Dendritic cell treated with granulocyte-macrophage colony-stimulating factor and Interleukin-4, amounts not matched to agents 40 ng/mL and 50 ng/mL, for 4 days (primary cell): ENCODE data around the gene HRK.
"Not testable (repeated sequence)": the region's sequence is repeated elsewhere in the genome, so short reads cannot be mapped to it uniquely, and the experiment has no call there.

Experiments used
- H3K27ac Mint-ChIP-seq: one replicate; pipeline ENCODE4 v1.8.0; 2022; ENCODE audit warnings: mild to moderate bottlenecking, mixed read lengths
- H3K27me3 Mint-ChIP-seq: one replicate; pipeline ENCODE4 v1.8.0; 2022; ENCODE audit warnings: mild to moderate bottlenecking, mixed read lengths
- H3K36me3 Mint-ChIP-seq: one replicate; pipeline ENCODE4 v1.8.0; 2022; ENCODE audit warnings: low read depth, mixed read lengths
- H3K4me1 Mint-ChIP-seq: one replicate; pipeline ENCODE4 v1.8.0; 2022; ENCODE audit warnings: low read depth, mixed read lengths
- H3K4me3 Mint-ChIP-seq: one replicate; pipeline ENCODE4 v1.8.0; 2022; ENCODE audit warnings: mild to moderate bottlenecking, moderate library complexity, mixed read lengths
- H3K9me3 Mint-ChIP-seq: one replicate; pipeline ENCODE4 v1.8.0; 2022; ENCODE audit warnings: mixed read lengths
- intact Hi-C: fragments of 100-400 bp; cut with micrococcal nuclease; formaldehyde crosslinking; loops from one replicate; pipeline ENCODE4 v1.15.0; 2022

HRK gene

DNA sequence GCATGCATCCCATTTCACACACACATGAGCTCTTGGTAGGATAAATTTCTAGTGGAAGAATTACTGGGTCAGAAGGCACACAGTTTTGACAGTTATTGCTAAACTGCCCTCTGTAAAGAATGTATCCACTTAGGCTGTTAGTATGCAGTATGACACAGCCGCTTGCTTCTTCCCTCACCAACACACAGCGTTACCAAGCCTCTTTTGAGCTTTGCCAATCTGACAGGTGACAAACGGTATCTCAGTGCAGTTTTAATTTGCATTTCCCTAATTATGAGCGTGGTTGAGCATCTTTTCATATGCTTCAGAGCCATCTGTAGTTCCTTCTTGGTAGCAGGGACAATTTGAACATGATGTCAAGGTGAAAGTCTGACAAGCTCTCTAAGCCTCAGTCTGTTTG is 42.9 kb downstream of the HRK start:
- H3K4me1 Mint-ChIP-seq, result no peaks in the 10 kb centered on the region
- no peaks in the 10 kb centered on the region for H3K36me3 Mint-ChIP-seq
- no peaks in the 10 kb centered on the region for H3K9me3 Mint-ChIP-seq
- no peak overlapping the region for H3K4me3 Mint-ChIP-seq
- peaks cover 2% of the 10 kb centered on the region for H3K27me3 Mint-ChIP-seq
- intact Hi-C loops, result no loop called here
- no peak overlapping the region for H3K27ac Mint-ChIP-seq

GRCh38 chr12:116837097-116837496 is 44.1 kb downstream of the HRK start:
- Mint-ChIP-seq H3K36me3 (no peaks in the 10 kb centered on the region), H3K27me3 (peaks cover 2% of the 10 kb centered on the region), H3K4me1 (no peaks in the 10 kb centered on the region), H3K9me3 (no peaks in the 10 kb centered on the region), H3K27ac (no peak overlapping the region), H3K4me3 (no peak overlapping the region)
- intact Hi-C loops, result no loop called here

DNA sequence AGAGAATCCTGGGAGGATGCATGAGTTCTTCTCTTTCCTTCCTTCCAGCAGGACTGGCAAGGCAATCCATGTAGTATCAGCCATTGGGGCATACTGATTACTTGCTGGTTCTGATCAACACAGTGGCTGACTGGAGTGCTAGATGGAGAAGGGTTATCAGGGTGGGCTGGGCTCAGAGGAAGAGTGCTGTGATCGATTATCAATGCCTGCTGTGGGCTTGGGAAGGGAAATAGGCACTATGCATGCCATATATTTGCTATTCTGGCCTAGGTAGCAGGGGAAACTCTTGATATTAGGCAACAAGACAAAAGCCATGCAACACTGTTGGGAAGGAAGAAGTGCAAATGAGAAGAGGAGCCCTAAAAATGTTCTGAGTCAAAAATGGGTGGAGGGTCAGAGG is 45.8 kb downstream of the HRK start:
- H3K9me3 Mint-ChIP-seq, result no peaks in the 10 kb centered on the region
- no peaks in the 10 kb centered on the region for H3K4me1 Mint-ChIP-seq
- intact Hi-C loops, result no loop called here
- peaks cover 2% of the 10 kb centered on the region for H3K27me3 Mint-ChIP-seq
- no peak overlapping the region for H3K27ac Mint-ChIP-seq
- H3K4me3 Mint-ChIP-seq, result no peak overlapping the region
- no peaks in the 10 kb centered on the region for H3K36me3 Mint-ChIP-seq

DNA sequence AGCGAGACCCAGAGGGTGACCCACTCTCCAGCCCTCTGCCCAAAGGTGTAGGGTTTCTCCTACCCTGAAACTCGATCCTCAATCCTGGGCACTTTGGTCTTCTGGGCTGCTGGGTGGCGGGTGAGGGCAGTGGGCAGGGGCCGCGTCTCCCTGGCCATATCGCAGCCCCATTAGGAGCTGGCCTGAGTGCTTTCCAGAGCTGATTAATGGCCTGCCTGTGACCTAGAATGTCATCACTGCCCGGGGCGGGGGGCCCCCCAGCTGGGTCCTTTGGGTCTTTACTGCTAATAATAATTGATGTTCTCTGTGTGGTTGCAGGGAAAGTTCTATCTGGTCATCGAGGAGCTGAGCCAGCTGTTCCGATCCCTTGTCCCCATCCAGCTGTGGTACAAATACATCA is 47.8 kb downstream of the HRK start:
- Mint-ChIP-seq H3K4me3 (no peak overlapping the region), H3K27ac (no peak overlapping the region), H3K9me3 (no peaks in the 10 kb centered on the region), H3K4me1 (no peaks in the 10 kb centered on the region), H3K36me3 (no peaks in the 10 kb centered on the region), H3K27me3 (peaks cover 2% of the 10 kb centered on the region)
- intact Hi-C loops, result no loop called here

DNA sequence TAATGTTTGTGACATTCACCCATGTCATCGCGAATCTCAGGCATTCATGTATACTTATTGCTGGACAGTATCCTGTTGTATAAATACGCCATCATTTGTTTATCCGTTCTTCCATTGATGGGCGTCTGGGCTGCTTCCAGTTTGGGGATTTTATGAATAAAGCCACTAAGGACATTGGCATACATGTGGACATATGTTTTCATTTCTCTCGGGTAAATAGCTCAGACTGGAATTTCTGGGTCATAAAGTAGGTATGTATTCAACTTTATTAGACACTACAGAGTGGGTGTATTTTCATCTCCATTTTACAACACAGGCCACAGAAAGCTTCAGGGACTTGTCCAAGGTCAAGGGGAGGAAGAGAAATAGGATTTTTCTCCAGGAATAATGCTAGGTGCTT is 48.9 kb downstream of the HRK start:
- H3K36me3 Mint-ChIP-seq, result no peaks in the 10 kb centered on the region
- no peaks in the 10 kb centered on the region for H3K4me1 Mint-ChIP-seq
- H3K9me3 Mint-ChIP-seq, result no peaks in the 10 kb centered on the region
- no peak overlapping the region for H3K27ac Mint-ChIP-seq
- no peak overlapping the region for H3K4me3 Mint-ChIP-seq
- H3K27me3 Mint-ChIP-seq, result peaks cover 2% of the 10 kb centered on the region
- intact Hi-C loops, result no loop called here

- no peaks in the 10 kb centered on the region for H3K36me3 Mint-ChIP-seq
- no peaks in the 10 kb centered on the region for H3K4me1 Mint-ChIP-seq
- peaks cover 5% of the 10 kb centered on the region for H3K27me3 Mint-ChIP-seq
- no peak overlapping the region for H3K27ac Mint-ChIP-seq
- intact Hi-C loops, result no loop called here
- H3K9me3 Mint-ChIP-seq, result peaks cover 16% of the 10 kb centered on the region
- no peak overlapping the region for H3K4me3 Mint-ChIP-seq
Measured at GRCh38 chr12:116827432-116827831, 53.8 kb downstream of the HRK start.

DNA sequence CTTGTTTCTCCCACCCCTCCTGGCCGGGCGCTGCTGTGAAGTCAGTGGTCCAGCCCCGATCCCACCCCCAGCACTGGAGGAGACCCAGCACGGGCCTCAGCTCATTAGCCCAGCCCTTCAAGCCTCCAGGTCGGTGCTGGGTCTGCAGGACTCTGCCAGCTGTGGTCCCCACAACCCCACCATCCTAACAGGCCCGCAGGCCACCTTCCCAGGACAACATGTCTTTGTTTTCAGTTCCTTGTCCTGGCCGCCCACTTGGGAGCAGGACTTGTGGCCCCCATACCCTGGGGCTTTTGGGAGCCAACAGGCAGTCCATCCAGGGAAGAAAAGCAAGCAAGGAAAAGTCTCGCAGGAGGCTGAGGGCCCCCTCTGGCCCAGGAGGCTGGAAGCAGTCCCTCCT is 60.0 kb downstream of the HRK start:
- Mint-ChIP-seq H3K4me1 (peaks cover 16% of the 10 kb centered on the region), H3K9me3 (peaks cover 16% of the 10 kb centered on the region), H3K27ac (peak overlapping the region; percentile 89), H3K27me3 (peaks cover 23% of the 10 kb centered on the region), H3K36me3 (peaks cover 6% of the 10 kb centered on the region), H3K4me3 (no peak overlapping the region)
- intact Hi-C loops, result no loop called here

GRCh38 chr12:116820064-116820656 is 61.1 kb downstream of the HRK start:
- Mint-ChIP-seq H3K4me1 (peaks cover 16% of the 10 kb centered on the region), H3K36me3 (peaks cover 6% of the 10 kb centered on the region), H3K27ac (peak overlapping the region; percentile 89), H3K27me3 (peaks cover 20% of the 10 kb centered on the region), H3K4me3 (no peak overlapping the region), H3K9me3 (peaks cover 13% of the 10 kb centered on the region)
- intact Hi-C loops, result no loop called here

- peaks cover 3% of the 10 kb centered on the region for H3K9me3 Mint-ChIP-seq
- peaks cover 6% of the 10 kb centered on the region for H3K36me3 Mint-ChIP-seq
- H3K4me1 Mint-ChIP-seq, result peaks cover 16% of the 10 kb centered on the region
- H3K27me3 Mint-ChIP-seq, result peaks cover 20% of the 10 kb centered on the region
- H3K4me3 Mint-ChIP-seq, result peak overlapping the region; percentile 91
- peak overlapping the region; percentile 89 for H3K27ac Mint-ChIP-seq
- intact Hi-C loops, result loop anchor here (5.0 kb wide), 1 partner anchor 93 kb away; the partner anchor contains the start of gene FBXW8
Measured at GRCh38 chr12:116818948-116819832, 62.1 kb downstream of the HRK start.

DNA sequence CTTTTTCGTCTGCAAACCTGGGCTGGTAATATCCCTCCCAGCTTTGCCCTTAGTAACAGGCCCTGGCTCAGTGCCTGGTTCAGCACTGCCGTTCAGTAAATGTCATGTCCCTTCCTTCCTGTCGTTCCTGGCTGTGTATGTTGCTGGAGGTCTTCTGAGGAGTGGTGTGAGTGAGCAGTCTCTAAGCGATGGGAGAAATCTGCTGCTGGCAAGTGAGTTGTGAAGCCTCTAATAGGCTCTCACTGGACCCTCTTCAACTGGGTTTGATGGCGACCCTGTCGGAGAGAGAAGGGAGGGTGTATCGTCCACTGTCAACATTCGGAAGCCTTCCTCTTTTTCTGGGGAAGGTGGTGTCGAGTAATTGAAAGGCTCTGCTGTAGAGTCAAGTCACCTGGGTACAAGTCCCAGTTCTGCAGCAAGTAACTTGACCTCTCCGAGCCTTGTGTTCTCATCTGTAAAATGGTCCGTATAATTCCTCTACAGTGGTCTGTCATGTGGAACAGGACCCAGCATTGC is 62.8 kb downstream of the HRK start:
- Mint-ChIP-seq H3K27me3 (peaks cover 20% of the 10 kb centered on the region), H3K4me3 (peak overlapping the region; percentile 91), H3K9me3 (no peaks in the 10 kb centered on the region), H3K4me1 (peaks cover 16% of the 10 kb centered on the region), H3K27ac (peak overlapping the region; percentile 89), H3K36me3 (peaks cover 6% of the 10 kb centered on the region)
- intact Hi-C loops, result loop anchor here (5.0 kb wide), 1 partner anchor 94 kb away; the partner anchor contains the start of gene FBXW8

DNA sequence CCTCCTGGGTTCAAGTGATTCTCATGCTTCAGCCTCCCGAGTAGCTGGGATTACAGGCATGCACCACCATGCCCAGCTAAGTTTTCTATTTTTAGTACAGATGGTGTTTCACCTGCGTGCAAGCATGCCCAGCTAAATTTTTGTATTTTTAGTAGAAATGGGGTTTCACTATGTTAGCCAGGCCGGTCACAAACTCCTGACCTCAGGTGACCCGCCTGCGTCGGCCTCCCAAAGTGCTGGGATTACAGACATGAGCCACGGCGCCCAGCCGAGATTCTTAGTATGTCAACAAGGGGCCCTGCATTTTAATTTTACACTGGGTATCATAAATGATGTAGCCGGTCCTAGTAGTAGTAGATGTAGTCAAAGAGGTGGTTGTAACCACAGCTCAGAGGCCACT is 66.5 kb downstream of the HRK start:
- H3K4me3 Mint-ChIP-seq, H3K27me3 Mint-ChIP-seq, H3K9me3 Mint-ChIP-seq, H3K36me3 Mint-ChIP-seq, H3K27ac Mint-ChIP-seq: not testable (repeated sequence)
- intact Hi-C loops, result loop anchor here (5.0 kb wide), 1 partner anchor 98 kb away; the partner anchor contains the start of gene FBXW8
- H3K4me1 Mint-ChIP-seq, result peaks cover 11% of the 10 kb centered on the region

- Mint-ChIP-seq H3K4me3 (no peak overlapping the region), H3K9me3 (no peaks in the 10 kb centered on the region), H3K4me1 (peaks cover 5% of the 10 kb centered on the region), H3K27ac (no peak overlapping the region), H3K27me3 (peaks cover 5% of the 10 kb centered on the region), H3K36me3 (no peaks in the 10 kb centered on the region)
- intact Hi-C loops, result no loop called here
Measured at GRCh38 chr12:116813271-116814041, 67.8 kb downstream of the HRK start.

DNA sequence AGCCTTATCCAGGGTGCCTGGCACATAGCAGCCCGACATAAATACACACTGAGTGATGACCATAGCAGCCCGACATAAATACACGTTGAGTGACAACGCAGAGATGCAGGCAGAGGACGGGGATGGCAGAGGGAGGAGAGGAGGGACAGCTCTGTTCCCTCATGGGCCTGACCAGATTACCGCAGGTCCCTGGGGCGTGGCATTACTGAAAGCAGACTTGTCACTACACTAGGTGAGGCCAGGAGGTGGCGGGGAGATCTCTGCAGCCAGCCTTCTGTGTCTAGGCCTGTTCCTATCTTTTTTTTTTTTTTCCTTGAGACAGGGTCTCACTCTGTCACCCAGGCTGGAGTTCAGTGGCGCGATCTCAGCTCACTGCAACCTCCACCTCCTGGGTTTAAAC is 69.0 kb downstream of the HRK start:
- H3K9me3 Mint-ChIP-seq, result no peaks in the 10 kb centered on the region
- H3K4me1 Mint-ChIP-seq, result no peaks in the 10 kb centered on the region
- no peaks in the 10 kb centered on the region for H3K27me3 Mint-ChIP-seq
- no peaks in the 10 kb centered on the region for H3K36me3 Mint-ChIP-seq
- intact Hi-C loops, result no loop called here
- H3K4me3 Mint-ChIP-seq, result no peak overlapping the region
- H3K27ac Mint-ChIP-seq, result no peak overlapping the region
